Right cardiac atrium (tissue), 5 donors: ENCODE measurements around the gene HOXC13. TPM values are rescaled to one million over a fixed set of nuclear protein-coding genes. Genes with fewer than 3 reads are reported as not detected.

ENCODE experiments used
- ATAC-seq, 2 donors: fragments of 200-7000 bp; cut with Tn5 transposase; one replicate each; pipeline versions ENCODE4 v1.8.0 to v1.9.1; 2020; ENCODE audit warnings: moderate library complexity in 2 of 2, mild to moderate bottlenecking in 1 of 2
- DNase-seq, 3 donors: peaks; one replicate each; pipeline ENCODE4 v3.0.0-alpha.2; 2020
- H3K27ac ChIP-seq: one replicate; pipeline ENCODE4 v1.5.1; 2013; ENCODE audit warnings: mild to moderate bottlenecking, low read length, control low read depth, moderate library complexity
- H3K27me3 ChIP-seq: one replicate; pipeline ENCODE4 v1.6.1; 2013; ENCODE audit not compliant: control insufficient read depth, insufficient read depth
- H3K4me1 ChIP-seq: one replicate; pipeline ENCODE4 v1.6.1; 2013; ENCODE audit warnings: low read length; ENCODE audit not compliant: control insufficient read depth, insufficient read depth
- H3K4me3 ChIP-seq: one replicate; pipeline ENCODE4 v1.5.1; 2013; ENCODE audit warnings: low read length, control low read depth
- H3K9me3 ChIP-seq: one replicate; pipeline ENCODE4 v1.6.1; 2013; ENCODE audit warnings: low read length; ENCODE audit not compliant: control insufficient read depth
- WGBS: extraction: QIAGEN DNeasy Blood & Tissue Kit; methylation state at CpG from one replicate; pipeline ENCODE4 v1.1.7; 2013; 5-methylcytosine and 5-hydroxymethylcytosine counted together
- intact Hi-C, 4 donors: fragments of 100-400 bp; cut with DNase I; formaldehyde crosslinking; loops; one replicate each; pipeline versions ENCODE4 v1.11.0 to v1.14.0; 2022 to 2023
- long read RNA-seq, 4 donors: library from polyadenylated mRNA; unstranded; transcript quantifications; one replicate each; pipeline ENCODE4 v2.0.0, GENCODE V29; 2020 to 2021
- polyA plus RNA-seq: library from polyadenylated mRNA; stranded (reverse); fragments of 200-250 nt; gene quantifications from one replicate; pipeline ENCODE4 v1.2.3, GENCODE V29; 2013
- total RNA-seq, 4 donors: library from RNA; stranded (reverse); fragmentation: NEBNext Ultra II Directional; extraction: Animal tissue kit (Norgen Biotek cat#: 25700); gene quantifications; one replicate each; pipeline ENCODE4 v1.2.1, GENCODE V29; 2021
- donor health status: healthy with polysubstance abuse.
- donor health status: DM: no; HTN: yes; CAD: no.
- donor health status: DM: no; HTN: no; CAD: no.
- donor health status: DM: no; HTN: yes; CAD: no; lungs with severe emphysema.
- donor health status: DM: yes; HTN: yes; CAD: no.

HOXC13 gene, protein sequence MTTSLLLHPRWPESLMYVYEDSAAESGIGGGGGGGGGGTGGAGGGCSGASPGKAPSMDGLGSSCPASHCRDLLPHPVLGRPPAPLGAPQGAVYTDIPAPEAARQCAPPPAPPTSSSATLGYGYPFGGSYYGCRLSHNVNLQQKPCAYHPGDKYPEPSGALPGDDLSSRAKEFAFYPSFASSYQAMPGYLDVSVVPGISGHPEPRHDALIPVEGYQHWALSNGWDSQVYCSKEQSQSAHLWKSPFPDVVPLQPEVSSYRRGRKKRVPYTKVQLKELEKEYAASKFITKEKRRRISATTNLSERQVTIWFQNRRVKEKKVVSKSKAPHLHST
- total RNA-seq (not detected), polyA plus RNA-seq (not detected)
- long read RNA-seq, donor 1: 0 reads
- long read RNA-seq, donor 2: 0 reads
- long read RNA-seq, donor 3: 0 reads
- long read RNA-seq, donor 4: 0 reads

DNA sequence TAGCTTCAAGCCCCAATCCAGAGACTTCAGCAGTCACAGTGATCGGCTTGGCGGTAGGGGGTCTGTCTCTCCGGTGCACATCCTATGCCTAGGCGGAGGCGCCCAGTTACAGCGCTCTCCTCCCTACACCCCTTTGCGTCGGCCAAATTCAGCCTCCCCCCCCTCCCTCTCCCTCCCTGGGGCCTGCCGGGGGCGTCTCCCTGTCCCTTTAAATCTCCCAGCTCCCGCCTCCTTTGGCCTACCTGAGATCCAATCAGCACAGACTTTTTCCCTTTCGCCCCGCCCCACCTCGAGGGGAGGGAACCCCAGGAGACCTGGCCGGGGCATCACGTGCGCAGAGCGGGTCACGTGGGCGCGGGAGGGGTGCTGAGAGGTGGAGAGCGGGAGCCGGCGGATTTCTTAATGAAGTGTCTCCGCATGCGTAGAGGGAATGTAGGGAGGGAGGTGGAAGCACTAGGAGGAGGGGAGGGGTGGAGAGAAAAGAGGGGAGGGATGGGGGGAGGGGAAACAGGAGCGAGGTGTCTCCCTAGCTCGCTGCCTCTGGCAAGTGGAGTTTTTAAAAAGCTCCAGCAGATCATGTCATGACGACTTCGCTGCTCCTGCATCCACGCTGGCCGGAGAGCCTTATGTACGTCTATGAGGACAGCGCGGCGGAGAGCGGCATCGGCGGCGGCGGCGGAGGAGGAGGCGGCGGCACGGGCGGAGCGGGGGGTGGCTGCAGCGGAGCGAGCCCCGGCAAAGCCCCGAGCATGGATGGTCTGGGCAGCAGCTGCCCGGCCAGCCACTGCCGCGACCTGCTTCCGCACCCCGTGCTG, at the start of gene HOXC13:
TSS of gene HOXC13 (plus strand) at position 506 of the 815 bp plus-strand sequence. CDS start at position 582, 76 bp downstream.
- intact Hi-C loops: no loop called here
- ATAC-seq (peak in 1 of 2 donors; percentile 47), DNase-seq (peak in 2 of 3 donors; percentile 38 to 65)
- Histone ChIP-seq H3K4me3 (peak within 1 kb of the TSS; percentile 13), H3K27ac (no peak within 1 kb of the TSS), H3K9me3 (no peaks in the 10 kb centered on the region), H3K27me3 (no peaks in the 10 kb centered on the region), H3K4me1 (no peaks in the 10 kb centered on the region)
- 3% methylated on average over 56 of the region's 56 CpGs for WGBS

DNA sequence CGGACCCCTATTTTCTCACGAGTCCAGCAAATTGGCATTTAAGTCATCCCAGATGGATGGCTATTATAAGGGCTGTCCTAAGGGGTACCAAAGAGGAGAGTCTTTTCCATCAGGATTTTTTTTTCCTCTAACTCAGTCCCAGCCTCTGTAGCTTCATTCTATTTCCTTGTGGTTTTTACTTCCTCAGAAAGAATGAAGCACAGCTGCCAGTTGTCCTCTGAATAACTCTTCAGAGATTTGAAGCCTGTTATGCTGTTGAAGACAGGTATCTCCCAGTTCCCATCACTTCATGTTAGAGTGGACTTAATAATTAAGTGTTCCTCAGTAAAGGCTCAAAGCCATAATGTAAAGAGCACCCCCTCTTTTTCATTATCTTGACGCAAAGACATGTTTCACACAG, 48.5 kb upstream of the HOXC13 start:
- Histone ChIP-seq H3K27me3 (peaks cover 4% of the 10 kb centered on the region), H3K4me3 (no peak overlapping the region), H3K9me3 (peaks cover 2% of the 10 kb centered on the region), H3K27ac (no peak overlapping the region), H3K4me1 (no peaks in the 10 kb centered on the region)
- WGBS: 80% methylated on average over 3 of the region's 3 CpGs
- DNase-seq (no peak), ATAC-seq (no peak)
- intact Hi-C loops: no loop called here

DNA sequence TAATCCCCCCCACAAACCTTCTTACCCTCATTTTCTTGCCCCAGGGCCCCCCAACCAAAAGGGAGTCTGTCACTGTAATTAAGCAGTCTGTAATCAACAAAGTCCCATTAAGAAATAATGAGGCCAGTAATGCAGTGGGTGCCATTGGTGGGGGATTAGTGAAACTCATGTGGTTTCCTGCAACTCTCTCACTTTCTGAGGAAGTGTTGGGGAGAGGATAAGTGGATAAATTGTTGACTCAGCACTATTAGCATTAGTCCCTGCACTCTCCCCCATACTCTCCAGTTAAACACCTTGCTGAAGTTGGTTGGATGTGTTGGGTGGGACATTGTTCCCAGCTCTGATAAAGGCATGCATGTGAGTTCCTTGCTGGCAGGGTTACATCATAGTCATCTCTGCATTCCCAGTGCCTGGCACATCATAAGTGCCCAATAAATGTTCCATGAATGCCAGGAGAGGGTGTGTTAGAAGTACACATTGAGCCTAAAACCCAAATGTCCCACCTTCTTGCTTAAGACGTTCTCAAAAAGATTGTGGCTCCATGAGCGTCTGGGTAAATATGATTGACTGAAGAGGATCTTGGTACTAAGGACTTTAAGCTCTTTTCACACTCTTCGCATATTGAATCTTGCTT, 45.8 kb upstream of the HOXC13 start:
- Histone ChIP-seq H3K4me1 (no peaks in the 10 kb centered on the region), H3K27me3 (peaks cover 8% of the 10 kb centered on the region), H3K9me3 (peaks cover 2% of the 10 kb centered on the region), H3K27ac (no peak overlapping the region), H3K4me3 (no peak overlapping the region)
- DNase-seq: no peak
- WGBS: 69% methylated on average over 3 of the region's 3 CpGs
- intact Hi-C loops: no loop called here
- no peak for ATAC-seq

DNA sequence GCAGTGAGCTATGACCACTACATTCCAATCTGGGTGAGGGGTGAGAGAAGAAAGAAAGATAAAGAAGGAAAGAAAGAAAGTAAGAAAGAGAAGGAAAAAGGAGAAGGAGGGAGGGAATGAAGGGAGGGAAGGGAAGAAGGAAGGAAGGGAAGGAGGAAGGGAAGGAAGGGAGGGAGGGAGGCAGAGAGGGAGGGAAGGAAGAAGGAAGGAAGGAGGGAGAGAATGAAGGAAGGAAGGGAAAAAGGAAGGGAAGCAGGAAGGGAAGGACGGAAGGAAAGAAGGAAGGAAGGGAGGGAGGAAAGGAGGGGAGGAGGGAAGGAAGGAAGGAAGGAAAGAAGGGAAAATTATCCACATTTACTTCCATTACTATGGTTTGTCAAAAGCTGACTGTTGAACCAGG, 39.4 kb upstream of the HOXC13 start:
- Histone ChIP-seq H3K27me3 (peaks cover 14% of the 10 kb centered on the region), H3K4me1 (no peaks in the 10 kb centered on the region), H3K4me3 (no peak overlapping the region), H3K9me3 (no peaks in the 10 kb centered on the region), H3K27ac (no peak overlapping the region)
- ATAC-seq: no peak
- intact Hi-C loops: no loop called here
- WGBS: 64% methylated on average over 1 of the region's 1 CpG
- DNase-seq: no peak

DNA sequence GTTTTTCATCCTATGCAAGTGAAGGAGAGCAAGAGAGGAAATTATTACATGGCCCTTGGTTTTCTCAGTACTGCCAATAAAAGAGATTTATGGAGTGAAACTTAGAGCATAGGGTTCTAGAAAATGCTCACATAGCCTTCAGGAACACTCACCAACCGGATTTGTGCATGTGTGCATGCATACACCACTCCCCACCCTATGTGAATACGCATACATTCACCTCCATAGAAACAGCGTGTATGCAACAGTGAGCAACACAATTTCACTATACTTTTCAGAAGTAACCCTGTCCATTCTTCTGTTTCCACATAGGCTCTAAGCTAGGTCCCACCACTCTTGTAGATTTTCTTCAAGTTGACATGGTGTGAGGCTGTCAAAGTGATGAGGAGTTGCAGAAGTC, 31.5 kb upstream of the HOXC13 start:
- WGBS: 67% methylated on average over 3 of the region's 3 CpGs
- ATAC-seq (no peak), DNase-seq (no peak)
- Histone ChIP-seq H3K4me1 (no peaks in the 10 kb centered on the region), H3K9me3 (no peaks in the 10 kb centered on the region), H3K27ac (no peak overlapping the region), H3K27me3 (no peaks in the 10 kb centered on the region), H3K4me3 (no peak overlapping the region)
- intact Hi-C loops: no loop called here

DNA sequence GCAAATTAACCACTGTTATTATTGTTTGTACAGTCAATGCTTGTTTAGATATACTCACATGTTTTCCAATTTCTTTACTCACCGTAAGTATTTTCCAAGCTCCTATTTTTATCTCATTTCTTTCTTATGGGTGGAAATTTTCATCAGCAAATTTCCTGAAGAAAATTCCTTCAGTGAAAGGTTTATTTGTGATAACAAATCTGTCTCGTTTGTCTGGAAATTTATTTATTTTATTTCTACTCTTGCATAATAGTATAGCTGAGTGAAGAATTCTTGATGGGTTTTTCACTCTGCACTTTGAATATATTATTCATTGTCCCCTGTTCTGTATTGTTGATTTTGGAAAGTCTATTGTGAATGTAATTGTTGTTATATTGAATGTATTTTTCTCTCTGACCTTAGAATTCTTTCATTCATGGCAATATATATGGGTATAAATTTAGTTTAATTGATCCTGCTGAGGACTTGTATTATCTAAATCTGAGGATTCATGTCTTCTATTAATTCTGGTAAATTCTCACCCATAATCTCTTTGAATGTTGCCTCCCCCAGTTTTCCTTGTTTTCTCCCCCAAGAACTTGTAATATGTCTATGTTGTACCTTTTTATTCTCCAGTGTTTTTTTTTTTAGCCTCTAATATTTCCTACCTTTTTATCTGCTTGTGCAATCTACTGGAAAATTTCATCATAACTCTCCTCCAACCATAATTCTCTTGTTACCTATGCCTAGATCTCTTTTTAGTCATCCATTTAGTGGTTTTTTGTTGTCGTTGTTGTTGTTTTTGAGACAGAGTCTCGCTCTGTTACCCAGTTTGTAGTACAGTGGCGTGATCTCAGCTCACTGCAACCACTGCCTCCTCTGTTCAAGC, 21.6 kb upstream of the HOXC13 start:
- H3K4me1 ChIP-seq: no peaks in the 10 kb centered on the region
- DNase-seq (no peak), ATAC-seq (no peak)
- no peak overlapping the region for H3K4me3 ChIP-seq
- H3K9me3 ChIP-seq: peaks cover 2% of the 10 kb centered on the region
- H3K27me3 ChIP-seq: peaks cover 17% of the 10 kb centered on the region
- no peak overlapping the region for H3K27ac ChIP-seq
- 72% methylated on average over 5 of the region's 5 CpGs for WGBS
- intact Hi-C loops: no loop called here

DNA sequence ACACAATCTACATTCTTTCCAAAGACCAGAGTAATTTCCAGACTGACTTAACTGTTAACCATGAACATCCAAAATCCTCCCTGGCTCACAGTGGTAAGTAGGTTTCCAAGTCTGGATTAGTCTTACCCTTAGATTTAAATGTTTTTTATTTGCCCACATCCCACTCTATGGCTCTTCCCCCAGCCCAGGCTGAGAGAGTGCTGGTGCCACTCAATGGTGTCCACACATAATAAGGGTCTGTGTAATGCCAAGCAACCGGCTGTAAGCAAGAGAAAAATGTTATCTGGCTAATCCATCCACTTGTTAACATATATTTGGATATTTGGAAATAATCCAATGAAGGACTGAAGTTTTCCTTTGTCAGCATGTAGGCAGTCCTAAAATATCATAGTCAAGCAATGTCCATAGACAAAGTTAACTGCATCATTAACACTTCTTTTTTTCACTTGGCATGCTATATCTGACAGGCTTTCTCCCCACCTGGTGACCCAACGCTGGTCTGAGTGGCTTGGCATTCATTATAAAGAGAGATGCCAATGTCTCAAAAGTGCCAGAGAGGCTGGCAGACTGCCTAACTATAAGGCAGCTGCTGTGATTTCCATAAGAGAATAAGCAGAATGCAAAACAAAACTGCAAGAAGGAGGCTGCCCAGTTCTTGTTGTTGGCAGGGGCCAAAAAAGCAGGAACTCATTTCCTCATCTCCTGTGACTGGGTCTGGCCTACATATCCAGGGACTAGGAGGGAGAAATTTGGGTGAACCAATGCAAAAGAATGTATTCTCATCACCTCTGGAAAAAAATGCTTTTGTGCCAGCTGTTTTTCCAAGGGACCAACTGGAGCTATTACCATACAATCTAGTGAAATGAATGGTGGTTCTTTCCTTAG, 13.9 kb upstream of the HOXC13 start:
- Histone ChIP-seq H3K4me1 (no peaks in the 10 kb centered on the region), H3K27me3 (peaks cover 21% of the 10 kb centered on the region), H3K27ac (no peak overlapping the region), H3K9me3 (peaks cover 1% of the 10 kb centered on the region), H3K4me3 (no peak overlapping the region)
- WGBS: 26% methylated on average over 2 of the region's 2 CpGs
- ATAC-seq (no peak), DNase-seq (no peak)
- intact Hi-C loops: no loop called here

DNA sequence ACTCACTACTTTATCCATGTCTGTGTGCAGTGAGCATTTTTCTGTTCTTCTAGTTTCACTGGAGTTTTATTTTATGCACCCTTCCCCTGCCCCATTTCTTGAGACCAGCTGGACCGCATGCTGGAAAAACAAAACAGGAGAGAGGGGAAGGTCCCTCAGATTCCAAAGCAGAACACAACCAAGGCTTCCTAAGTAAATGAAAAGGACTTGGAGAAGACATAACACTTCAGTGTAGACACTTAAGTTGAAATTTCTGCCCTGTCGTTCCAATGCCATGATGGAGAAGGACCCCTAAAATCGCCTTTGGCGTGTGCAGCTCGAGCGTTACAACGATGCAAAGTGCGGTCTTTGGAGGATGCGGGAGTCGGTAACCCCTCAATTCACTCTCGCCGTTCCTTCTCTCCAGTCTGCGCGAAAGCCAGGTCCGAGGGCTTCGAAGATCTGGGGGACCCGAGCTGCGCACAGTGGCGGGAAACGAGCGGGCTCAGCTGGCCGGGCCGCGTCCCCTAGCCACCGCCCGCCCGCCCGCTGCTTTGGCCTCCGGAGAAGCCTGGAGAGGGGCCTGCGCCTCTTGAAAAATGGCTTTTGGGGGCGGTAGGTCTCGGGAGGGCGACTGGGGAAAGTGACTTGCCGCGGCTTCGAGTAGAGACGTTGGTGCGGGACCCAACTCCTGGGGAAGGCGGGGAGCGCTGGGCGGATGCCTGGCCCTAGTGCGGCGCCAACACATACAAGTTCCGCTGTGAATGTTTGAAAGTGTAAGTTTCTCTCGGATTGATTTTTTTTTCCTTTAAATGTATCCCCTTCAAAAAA, 11.2 kb upstream of the HOXC13 start:
- H3K27me3 ChIP-seq: peaks cover 21% of the 10 kb centered on the region
- 4% methylated on average over 45 of the region's 45 CpGs for WGBS

DNA sequence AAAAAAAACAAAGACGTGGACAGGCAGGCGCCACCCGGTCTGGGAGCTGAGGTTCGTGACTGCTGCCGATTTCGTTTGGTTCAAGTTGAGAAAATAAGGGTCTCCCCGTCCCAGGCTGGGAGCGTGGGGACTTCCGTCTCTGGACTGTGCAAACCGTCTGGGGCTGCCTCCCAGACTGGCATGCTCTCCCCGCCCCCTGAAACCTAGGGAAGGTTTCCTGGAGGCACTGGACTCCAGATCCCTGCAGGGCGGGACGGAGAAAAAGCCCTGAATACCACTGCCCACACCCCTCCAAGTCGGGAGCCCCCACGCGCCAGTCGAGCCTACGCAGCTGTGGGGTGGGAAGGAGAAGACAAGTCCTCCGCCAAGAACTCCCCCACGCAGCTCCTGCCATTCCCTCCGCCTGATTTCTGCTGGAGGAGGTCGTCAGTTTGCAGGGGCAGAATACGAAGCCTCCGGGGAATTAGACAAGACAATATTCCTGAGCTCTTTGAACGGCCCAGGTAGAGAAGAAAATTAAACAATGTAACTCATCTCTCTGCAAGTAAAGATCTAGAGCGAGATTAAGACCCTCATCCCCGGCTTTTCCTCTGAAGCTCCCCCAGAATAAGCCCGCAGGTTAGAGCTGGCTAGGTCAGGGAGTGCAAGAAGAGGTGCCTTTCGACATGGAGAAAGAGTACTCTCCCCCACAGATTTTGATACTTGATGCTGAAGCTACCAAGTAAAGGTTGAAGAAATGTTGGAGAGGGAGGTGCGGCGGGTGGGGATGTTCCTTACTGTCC, 10.4 kb upstream of the HOXC13 start:
- ATAC-seq (no peak), DNase-seq (no peak)
- Histone ChIP-seq H3K4me1 (no peaks in the 10 kb centered on the region), H3K4me3 (no peak overlapping the region), H3K9me3 (peaks cover 1% of the 10 kb centered on the region), H3K27ac (no peak overlapping the region), H3K27me3 (peaks cover 21% of the 10 kb centered on the region)
- intact Hi-C loops: no loop called here
- 5% methylated on average over 31 of the region's 31 CpGs for WGBS

More for the DNA sequence above, 11.2 kb upstream of the HOXC13 start:
- intact Hi-C loops: no loop called here
- Histone ChIP-seq H3K4me1 (no peaks in the 10 kb centered on the region), H3K4me3 (no peak overlapping the region), H3K27ac (no peak overlapping the region), H3K9me3 (peaks cover 1% of the 10 kb centered on the region)
- ATAC-seq: no peak
- no peak for DNase-seq
